Lower leg skin (tissue), 3 donors: ENCODE measurements around the gene SUGCT.

Source experiments
- POLR2A ChIP-seq, 2 donors: fragments of 450-650 bp; IDR thresholded peaks; one replicate each; pipeline ENCODE4 v1.6.1; 2016 to 2017; ENCODE audit warnings: antibody characterized with exemption in 2 of 2, mild to moderate bottlenecking in 1 of 2, moderate library complexity in 1 of 2
- TF ChIP-seq, protein P1 (sequence below), 3 donors: fragments of 450-650 bp; IDR thresholded peaks; one replicate each; pipeline ENCODE4 v1.5.1; 2016; ENCODE audit warnings: antibody characterized with exemption in 3 of 3, mild to moderate bottlenecking in 3 of 3, moderate library complexity in 2 of 3

DNA sequence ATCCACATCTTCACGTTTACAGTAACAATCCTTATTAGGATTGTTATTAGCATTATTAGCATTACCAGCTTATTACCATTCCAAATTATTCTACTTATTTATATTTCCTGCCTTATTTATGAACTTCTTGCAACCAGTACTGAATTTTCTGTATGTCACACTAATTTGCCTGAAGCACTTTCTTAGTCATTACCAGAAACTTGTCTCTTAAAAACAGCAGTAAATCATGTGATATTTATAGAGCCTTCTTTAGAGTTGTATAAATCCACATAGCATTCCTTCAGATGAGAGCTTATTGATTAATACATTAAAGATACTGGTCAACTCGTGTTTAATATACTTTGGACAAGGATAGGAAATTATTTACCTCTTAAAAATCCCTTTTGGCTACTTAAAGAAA, 618.6 kb downstream of the SUGCT start:
- TF ChIP-seq, protein P1, sequence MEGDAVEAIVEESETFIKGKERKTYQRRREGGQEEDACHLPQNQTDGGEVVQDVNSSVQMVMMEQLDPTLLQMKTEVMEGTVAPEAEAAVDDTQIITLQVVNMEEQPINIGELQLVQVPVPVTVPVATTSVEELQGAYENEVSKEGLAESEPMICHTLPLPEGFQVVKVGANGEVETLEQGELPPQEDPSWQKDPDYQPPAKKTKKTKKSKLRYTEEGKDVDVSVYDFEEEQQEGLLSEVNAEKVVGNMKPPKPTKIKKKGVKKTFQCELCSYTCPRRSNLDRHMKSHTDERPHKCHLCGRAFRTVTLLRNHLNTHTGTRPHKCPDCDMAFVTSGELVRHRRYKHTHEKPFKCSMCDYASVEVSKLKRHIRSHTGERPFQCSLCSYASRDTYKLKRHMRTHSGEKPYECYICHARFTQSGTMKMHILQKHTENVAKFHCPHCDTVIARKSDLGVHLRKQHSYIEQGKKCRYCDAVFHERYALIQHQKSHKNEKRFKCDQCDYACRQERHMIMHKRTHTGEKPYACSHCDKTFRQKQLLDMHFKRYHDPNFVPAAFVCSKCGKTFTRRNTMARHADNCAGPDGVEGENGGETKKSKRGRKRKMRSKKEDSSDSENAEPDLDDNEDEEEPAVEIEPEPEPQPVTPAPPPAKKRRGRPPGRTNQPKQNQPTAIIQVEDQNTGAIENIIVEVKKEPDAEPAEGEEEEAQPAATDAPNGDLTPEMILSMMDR (IDR thresholded peaks at IDR 0.05), result no peak
- no peak for TF ChIP-seq POLR2A (IDR thresholded peaks at IDR 0.05)
